Bronchial epithelial cell (primary cell): Measurements from ENCODE around the gene INPP4B. TPM values are rescaled to one million over a fixed set of nuclear protein-coding genes. Genes with fewer than 3 reads are reported as not detected.

Source experiments
- DNase-seq: peaks from one replicate; pipeline ENCODE4 v3.0.0-alpha.2; 2010; ENCODE audit warnings: low read depth
- FAIRE-seq: peaks from 2 replicates; lab custom pipeline; 2011; peaks lifted over from hg19 to GRCh38; lab: Jason Lieb, UNC
- H3K27me3 ChIP-seq: 2 replicates; pipeline ENCODE4 v1.5.1; 2011; ENCODE audit warnings: low read length; ENCODE audit not compliant: control insufficient read depth, insufficient read depth
- H3K36me3 ChIP-seq: 2 replicates; pipeline ENCODE4 v1.5.1; 2011; ENCODE audit warnings: low read length; ENCODE audit not compliant: control insufficient read depth, insufficient read depth
- H3K4me3 ChIP-seq: 2 replicates; pipeline ENCODE4 v1.5.1; 2011; ENCODE audit warnings: mild to moderate bottlenecking, low read depth, low read length, control low read depth
- CTCF ChIP-seq: IDR thresholded peaks from 2 replicates; pipeline ENCODE4 v1.5.1; 2011; ENCODE audit warnings: mild to moderate bottlenecking, moderate library complexity, low read length, control low read depth, inconsistent platforms; ENCODE audit not compliant: insufficient read depth, severe bottlenecking
- total RNA-seq: library from RNA; depleted of rRNA; stranded (reverse); fragments of >200 nt; gene quantifications from 2 replicates; pipeline ENCODE4 v1.2.1, GENCODE V29; 2014

The INPP4B gene
- total RNA-seq, 1 donor from 2014 or later, result 74.8 TPM

- FAIRE-seq (no peak), DNase-seq (no peak)
- Histone ChIP-seq H3K27me3 (no peaks in the 10 kb centered on the region), H3K4me3 (no peak overlapping the region), H3K36me3 (no peaks in the 10 kb centered on the region)
- TF ChIP-seq CTCF, result no peak
Measured at GRCh38 chr4:142823796-142824195, 22.3 kb downstream of the INPP4B start.

GRCh38 chr4:142818476-142818875 is 27.6 kb downstream of the INPP4B start:
- FAIRE-seq, result no peak
- no peak for TF ChIP-seq CTCF
- no peaks in the 10 kb centered on the region for H3K36me3 ChIP-seq

GRCh38 chr4:142818031-142818430 is 28.1 kb downstream of the INPP4B start:
- Histone ChIP-seq H3K36me3 (no peaks in the 10 kb centered on the region), H3K27me3 (no peaks in the 10 kb centered on the region), H3K4me3 (no peak overlapping the region)
- DNase-seq (no peak), FAIRE-seq (no peak)
- no peak for TF ChIP-seq CTCF

More at GRCh38 chr4:142818476-142818875, 27.6 kb downstream of the INPP4B start:
- H3K4me3 ChIP-seq, result no peak overlapping the region
- no peak for DNase-seq
- no peaks in the 10 kb centered on the region for H3K27me3 ChIP-seq

GRCh38 chr4:142817442-142817841 is 28.7 kb downstream of the INPP4B start:
- no peak for TF ChIP-seq CTCF
- peak; percentile 89 for DNase-seq
- Histone ChIP-seq H3K36me3 (no peaks in the 10 kb centered on the region), H3K27me3 (no peaks in the 10 kb centered on the region), H3K4me3 (no peak overlapping the region)
- peak; percentile 95 for FAIRE-seq

- no peak for TF ChIP-seq CTCF
- no peak for FAIRE-seq
Measured at GRCh38 chr4:142815834-142816233, 30.3 kb downstream of the INPP4B start.

GRCh38 chr4:142813388-142813787 is 32.7 kb downstream of the INPP4B start:
- TF ChIP-seq CTCF, result no peak
- no peak overlapping the region for H3K4me3 ChIP-seq
- no peak for FAIRE-seq
- DNase-seq, result no peak
- H3K36me3 ChIP-seq, result no peaks in the 10 kb centered on the region
- H3K27me3 ChIP-seq, result no peaks in the 10 kb centered on the region

More at GRCh38 chr4:142815834-142816233, 30.3 kb downstream of the INPP4B start:
- H3K36me3 ChIP-seq, result no peaks in the 10 kb centered on the region
- no peak overlapping the region for H3K4me3 ChIP-seq
- DNase-seq, result peak; percentile 70
- no peaks in the 10 kb centered on the region for H3K27me3 ChIP-seq
